NCI-H748 treated with DMSO at 0.1 percent for 48 hours (cell line): ENCODE data around the gene CNNM1.
A peak's percentile ranks its signal among the peaks of the same experiment; 100 is the strongest.

Source experiments
- DNase-seq: peaks from one replicate; lab custom pipeline; 2025; lab: John Stamatoyannopoulos, UW

CNNM1 gene

DNA sequence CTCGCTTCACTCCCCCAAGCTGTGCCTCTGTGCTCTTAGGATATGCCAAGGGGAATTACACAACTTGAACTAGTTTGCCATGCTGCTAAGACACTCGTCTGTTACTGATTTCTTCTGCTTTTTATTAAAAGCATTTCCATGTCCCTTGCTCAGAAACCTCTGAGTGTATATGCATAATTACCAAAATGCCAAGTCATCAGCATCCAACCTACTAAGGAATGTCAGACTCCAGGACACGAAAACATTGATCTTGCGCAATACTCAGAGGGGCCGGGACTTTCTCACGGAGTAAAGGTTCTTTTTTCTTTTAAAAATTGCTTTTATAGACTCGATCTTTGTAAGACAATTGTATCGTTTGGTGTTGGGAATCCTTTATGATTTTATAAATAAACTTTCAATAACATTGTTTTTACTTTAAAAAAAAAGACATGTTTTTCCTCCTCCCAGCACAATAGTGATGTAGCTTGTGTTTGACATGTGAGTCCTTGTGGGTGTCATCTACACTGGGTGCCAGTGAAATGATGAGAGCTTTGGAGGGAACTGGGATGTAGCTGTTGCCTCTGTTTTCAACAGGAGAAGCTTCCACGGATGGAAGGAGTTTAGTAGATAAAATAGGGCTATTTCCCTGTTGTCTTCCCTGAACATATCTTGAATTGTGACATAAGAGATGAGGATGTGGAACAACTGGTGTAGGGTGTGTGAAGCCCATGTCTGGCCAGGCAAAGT is 43.6 kb downstream of the CNNM1 start:
- no peak for DNase-seq

DNA sequence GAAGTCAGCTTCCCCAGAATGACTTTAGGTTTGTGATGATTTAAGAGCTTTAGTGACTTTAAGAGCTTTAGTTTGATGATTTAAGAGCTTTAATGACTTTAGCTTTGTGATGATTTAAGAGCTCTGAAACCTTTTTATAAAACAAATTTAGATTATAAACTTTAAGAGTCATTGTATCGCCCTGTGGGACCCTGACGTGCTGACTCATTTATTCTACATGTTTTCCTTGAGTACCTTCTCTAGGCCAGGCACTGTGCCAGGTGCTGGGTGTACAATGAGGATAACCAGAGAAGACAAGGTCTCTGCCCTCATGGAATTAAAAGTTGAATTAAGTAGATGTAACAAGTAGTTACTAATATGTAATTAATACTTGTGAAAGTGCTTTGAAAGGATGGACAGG is 45.4 kb downstream of the CNNM1 start:
- no peak for DNase-seq

DNA sequence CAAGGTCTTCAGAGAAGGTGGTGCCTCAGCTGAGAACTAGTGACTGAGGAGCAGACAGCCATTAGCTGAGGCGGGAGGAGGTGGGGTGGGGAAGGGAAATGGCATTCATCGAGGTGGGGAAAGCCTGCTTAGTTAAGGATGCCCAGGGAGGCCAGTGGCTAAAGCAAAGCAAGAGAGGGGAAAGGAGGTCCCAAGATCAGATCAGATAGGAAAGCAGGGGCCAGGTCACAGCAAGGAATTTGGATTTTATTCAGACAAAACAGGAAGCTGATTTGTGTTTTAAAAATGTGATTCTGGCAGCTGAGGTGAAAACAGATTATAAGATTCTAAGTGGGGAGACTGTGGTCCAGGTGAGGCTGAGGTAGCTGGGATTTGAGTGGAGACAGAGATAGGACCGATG is 45.8 kb downstream of the CNNM1 start:
- no peak for DNase-seq

- DNase-seq = no peak
Measured at GRCh38 chr10:99375426-99375825, 46.3 kb downstream of the CNNM1 start.

GRCh38 chr10:99382176-99382575 is 53.0 kb downstream of the CNNM1 start:
- DNase-seq = no peak

DNA sequence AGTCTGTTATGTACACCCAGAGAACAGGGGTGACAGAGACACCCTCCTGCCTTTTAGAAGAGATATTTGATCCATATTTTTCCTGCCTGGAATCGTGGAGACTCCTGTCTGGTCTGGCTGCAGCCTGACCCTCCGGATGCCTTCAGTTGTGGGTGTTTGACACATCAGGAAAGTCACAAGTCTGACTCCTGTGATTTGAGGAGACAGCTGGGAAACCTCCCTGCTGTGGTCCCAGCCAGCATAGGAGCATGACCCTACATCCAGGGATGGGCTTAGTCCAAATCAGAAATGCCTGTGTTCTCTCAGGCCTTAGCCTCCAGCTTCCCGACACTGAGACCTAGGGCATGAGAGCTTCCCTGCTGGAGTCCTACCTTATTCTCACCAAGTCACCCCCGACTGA is 57.9 kb downstream of the CNNM1 start:
- no peak for DNase-seq

GRCh38 chr10:99387541-99387940 is 58.4 kb downstream of the CNNM1 start:
- no peak for DNase-seq

GRCh38 chr10:99389729-99390480 is 60.7 kb downstream of the CNNM1 start:
- no peak for DNase-seq

GRCh38 chr10:99391346-99391745 is 62.2 kb downstream of the CNNM1 start:
- no peak for DNase-seq

DNA sequence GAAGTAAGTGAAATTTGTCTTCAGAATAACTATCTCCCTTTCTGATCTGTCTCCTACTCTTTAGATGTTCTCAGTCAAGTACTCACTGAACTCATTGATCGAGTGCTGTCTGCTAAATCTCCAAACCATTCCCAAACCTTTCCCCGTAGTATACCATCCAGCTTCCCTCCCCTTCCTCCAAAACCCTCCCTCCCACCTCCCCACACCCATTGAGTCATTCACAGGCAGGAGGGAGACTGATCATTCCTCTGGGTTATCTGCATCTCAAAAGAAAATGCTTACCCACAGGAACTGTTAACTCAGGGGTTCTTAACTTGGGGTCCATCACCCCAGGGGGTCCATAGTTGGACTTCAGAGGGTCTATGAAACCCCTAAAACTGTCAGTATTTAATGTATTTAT is 63.9 kb downstream of the CNNM1 start:
- no peak for DNase-seq

DNA sequence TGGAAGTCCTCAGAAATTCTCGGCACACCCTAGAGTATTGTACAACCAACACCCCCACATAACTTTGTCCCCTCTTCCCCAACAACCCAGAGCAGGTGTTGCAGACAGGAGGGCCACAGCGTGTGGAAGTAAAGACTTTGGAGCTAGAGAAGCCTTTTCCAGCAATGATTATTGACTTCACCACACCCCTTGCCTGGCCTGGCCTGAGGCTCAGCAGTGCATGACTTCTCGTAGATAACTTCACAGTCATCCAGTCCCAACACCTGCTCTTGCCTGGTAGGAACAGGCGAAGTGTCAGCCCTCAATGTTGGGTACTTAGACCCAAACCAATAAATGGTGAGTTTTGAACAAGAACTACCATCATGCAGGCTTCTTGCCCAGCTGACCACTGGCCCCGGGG is 64.5 kb downstream of the CNNM1 start:
- no peak for DNase-seq

DNA sequence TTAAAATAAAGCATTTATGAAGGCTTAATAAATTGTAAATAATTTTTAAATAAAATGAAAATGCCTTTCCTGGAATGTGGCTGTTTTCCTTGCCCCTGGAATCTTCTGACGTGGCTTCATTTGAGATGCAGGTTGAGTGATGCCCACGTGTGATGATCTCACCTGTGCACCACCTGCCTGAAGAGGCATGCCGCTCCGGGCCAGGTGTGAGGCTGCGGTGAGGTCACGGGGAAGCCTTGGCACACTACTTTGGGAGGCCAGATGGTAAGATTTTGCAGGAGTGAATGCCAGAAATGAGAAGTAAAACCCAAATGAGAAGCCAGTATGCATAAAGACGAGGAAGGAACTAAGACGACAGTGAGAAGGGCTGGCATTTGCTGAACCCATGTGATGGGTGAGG is 65.1 kb downstream of the CNNM1 start:
- no peak for DNase-seq

GRCh38 chr10:99394761-99395386 is 65.7 kb downstream of the CNNM1 start:
- DNase-seq = peak; percentile 4

DNA sequence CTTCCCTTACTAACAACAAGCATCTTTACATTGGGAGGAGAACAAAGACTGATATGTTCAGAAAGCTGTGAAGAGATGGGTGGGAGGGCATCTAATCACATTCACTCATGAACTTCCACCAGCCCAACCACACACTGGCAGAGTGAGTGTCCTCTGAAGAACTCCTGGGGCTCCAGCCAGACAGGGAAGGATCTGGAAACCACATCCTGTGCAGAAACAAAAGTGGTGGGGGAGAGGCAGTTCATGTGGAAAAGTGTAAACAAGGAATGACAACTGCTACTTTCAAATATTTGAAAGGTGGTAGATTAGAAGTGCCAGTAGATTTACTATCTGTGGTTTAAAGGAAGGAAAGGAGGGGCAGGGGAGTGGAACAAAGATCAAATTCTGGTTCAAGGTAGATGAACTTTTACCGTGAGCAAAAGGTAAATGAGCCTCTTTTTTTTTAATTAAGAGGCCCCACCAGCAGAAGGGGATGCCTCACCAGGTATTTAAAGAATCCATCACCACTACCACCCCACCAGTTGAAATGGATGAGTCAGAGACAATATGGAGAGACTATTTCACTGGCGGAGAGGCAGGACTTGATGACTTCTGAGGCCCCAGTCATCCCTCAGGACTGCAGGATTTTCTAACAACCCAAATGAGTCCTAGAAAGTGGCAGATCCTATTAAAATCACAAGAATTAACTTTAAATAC is 66.7 kb downstream of the CNNM1 start:
- no peak for DNase-seq

GRCh38 chr10:99396471-99396870 is 67.3 kb downstream of the CNNM1 start:
- DNase-seq = no peak

DNA sequence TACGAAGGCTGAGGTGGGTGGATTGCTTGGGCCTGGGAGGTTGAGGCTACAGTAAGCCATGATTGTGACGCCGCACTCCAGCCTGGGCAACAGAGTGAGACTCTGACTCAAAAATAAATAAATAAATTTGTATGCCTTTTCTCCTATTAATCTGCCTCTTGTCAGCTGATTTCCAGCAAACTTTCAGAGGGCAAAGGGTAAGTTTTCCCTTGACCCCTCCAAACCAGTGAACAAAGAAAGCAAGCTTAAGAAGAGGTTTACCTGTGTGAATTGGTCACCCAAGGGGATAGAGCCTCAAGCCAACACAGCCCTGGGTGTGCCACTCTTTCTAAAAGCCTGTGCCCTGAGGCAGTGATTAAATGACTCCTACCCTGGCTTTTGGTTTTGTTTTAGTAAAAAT is 70.5 kb downstream of the CNNM1 start:
- DNase-seq = no peak

- DNase-seq = no peak
Measured at GRCh38 chr10:99403674-99404073, 74.5 kb downstream of the CNNM1 start.

DNA sequence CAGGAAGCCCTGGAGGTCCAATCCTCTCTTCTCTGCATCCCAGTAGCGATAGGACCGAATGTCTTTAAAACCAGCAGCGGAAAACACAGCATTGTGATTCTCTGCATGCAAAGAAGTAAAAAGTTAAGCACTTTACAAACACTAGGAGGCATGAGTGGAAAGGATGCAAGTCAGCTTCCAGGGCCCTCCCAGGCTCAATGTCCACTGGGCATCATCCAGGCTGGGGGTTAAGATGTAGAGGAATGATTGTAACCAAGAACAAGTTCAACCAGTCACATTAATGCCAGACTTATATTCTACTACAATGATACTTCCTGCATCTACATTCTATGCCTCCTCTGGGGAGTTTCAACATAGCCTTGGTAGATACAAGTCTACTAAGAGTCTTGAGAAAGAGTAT is 77.0 kb downstream of the CNNM1 start:
- DNase-seq = no peak

GRCh38 chr10:99410146-99410545 is 81.0 kb downstream of the CNNM1 start:
- no peak for DNase-seq

GRCh38 chr10:99410876-99411275 is 81.7 kb downstream of the CNNM1 start:
- no peak for DNase-seq

DNA sequence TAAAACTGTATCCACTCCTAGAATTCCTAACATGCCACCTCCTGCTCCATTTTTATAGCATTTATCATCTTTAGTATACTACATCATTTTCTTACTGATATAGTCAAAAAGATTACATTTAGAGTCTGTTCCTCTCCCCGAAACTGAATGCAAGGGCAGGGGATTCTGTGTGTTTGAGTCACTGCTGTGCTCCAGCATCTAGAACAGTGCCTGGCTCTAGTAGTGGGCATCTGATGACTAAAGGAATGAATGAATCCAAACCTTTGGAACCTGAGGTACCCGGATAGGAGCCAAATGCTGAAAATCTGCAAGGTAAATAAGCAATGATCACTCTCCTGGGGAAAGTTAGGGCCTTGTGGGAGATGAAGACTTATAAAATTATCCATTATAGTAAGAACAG is 82.4 kb downstream of the CNNM1 start:
- no peak for DNase-seq

- DNase-seq = no peak
Measured at GRCh38 chr10:99412099-99412498, 82.9 kb downstream of the CNNM1 start.
